GM18507 (cell line): ENCODE data around the gene PDXDC1.
A peak's percentile ranks its signal among the peaks of the same experiment; 100 is the strongest.
"Not testable (repeated sequence)": the region's sequence is repeated elsewhere in the genome, so short reads cannot be mapped to it uniquely, and the experiment has no call there.

ENCODE experiments used
- DNase-seq: peaks from one replicate; pipeline ENCODE4 v3.0.0; 2011; ENCODE audit warnings: low read depth; ENCODE audit not compliant: insufficient read length; ENCODE audit errors: extremely low spot score
- FAIRE-seq: peaks from 2 replicates; lab custom pipeline; 2011; peaks lifted over from hg19 to GRCh38; lab: Jason Lieb, UNC

PDXDC1 gene

DNA sequence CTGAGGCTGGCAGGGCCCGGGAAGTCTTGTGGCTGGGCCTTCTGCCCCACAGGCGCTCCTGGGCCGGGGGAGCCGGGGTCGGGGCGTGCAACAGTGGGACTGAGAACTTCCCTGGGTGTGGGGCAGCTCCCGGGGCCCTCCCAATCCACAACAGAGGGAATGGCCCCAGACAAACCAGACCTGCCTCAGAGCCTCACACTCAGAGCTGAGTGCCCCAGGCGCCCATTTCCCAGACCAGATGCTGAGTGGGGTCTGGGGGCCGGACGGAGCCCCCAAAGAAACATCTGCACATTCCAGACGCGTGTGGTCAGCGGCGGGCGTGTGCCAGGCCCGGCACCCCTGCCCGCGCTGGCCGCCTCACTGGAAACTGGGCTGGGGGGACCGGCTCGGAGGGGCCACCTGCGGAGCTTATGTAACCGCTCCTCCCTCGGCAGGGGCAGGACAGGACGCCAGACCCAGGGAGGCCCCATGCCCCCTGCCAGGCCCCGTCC, 168.8 kb downstream of the PDXDC1 start:
- not testable (repeated sequence) for DNase-seq, FAIRE-seq

DNA sequence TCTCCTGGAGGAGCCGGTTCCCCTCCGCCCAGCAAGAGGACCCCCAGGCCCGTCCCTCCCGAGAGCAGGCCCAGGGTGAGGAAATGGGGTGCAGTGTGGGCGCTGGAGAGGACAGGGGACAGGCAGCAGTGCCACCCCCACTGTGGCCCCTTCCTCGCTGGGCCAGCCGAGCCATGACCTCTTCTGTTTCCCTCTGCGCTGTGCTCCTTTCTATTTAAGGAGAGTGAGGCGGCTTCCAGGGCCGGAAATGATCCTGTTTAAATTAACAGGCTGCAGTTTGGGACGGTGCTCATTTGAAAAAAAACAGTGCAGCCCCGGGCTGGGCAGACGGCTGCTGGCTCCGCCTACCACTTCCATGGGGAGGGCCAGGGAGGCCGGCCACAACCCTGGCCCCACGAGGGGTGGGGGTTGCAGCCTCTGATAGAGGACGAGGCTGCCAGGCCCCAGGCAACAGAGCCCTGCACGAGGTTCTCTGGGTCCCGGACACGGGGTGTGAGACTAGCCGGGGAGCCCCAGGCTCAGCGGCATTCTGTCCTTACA, 169.3 kb downstream of the PDXDC1 start:
- not testable (repeated sequence) for DNase-seq, FAIRE-seq

DNA sequence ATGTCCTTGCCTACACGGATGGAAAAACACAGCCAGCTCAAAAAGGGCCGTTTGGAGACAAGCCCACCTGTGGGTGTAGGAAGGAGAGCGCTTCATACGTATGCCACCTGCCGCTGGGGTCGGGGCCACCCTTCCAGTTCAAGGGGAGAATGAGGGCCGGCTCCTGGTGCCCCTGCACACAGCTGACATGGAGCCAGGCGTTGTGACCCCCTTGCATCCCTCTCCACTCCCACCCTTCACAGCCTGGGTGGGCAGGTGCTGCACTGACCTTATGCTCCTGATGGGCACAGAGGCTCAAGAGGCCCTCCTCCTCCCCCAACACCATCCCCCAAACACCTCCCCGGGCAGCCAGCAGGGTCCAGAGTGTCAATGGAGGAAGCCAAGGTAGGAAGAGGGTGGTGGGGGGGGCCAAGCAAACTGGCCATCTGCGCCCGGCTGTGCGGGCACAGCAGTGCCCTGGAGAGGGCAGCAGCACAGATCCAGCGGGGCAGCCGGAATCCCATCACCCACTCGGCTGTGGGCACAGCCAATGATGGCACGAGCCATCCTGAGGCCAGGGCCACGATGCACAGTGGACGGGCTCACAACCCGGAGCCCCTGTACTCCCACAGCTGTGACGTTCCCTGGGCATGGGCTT, 170.1 kb downstream of the PDXDC1 start:
- FAIRE-seq, DNase-seq: not testable (repeated sequence)

DNA sequence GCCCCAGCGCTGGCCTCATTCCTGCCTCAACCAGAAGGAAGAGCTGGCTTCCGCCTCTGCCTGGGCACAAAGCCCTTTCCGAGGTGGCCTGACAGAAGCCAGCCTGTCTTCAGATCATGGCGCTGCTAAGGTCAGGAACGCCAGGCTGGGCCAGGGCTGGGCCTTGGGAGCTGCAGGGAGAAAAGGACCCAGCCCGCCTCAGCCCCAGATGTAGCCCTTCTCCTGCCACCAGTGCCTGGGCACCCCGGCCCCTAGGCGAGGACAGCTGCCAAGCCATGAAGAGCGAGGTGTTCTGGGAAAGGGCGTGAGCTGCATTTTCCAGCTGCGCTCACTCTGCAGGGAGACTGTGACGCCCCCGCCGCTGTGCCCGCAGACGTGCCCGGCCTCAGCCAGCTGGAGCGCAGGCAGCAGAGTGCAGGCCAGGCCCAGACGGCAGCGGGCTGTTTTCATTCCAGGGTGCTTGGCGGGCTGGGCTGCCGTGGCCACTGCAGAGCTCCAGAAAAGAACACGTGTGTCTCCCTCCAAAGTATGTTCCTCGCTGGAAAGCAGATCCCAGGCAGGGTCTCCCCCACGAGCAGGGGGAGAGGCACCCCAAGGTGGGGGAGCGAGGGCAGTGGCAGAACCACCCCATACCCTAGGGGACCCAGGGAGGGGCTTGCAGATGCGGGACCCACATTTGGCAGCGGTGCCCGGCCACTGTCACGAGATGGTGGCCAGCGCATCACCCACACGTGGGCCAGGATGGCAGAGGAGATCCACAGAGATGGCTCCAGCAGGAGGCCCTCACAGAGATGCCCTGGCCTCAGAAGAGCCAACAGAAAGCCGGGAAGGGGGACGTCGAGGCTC, 170.8 kb downstream of the PDXDC1 start:
- not testable (repeated sequence) for FAIRE-seq, DNase-seq

DNA sequence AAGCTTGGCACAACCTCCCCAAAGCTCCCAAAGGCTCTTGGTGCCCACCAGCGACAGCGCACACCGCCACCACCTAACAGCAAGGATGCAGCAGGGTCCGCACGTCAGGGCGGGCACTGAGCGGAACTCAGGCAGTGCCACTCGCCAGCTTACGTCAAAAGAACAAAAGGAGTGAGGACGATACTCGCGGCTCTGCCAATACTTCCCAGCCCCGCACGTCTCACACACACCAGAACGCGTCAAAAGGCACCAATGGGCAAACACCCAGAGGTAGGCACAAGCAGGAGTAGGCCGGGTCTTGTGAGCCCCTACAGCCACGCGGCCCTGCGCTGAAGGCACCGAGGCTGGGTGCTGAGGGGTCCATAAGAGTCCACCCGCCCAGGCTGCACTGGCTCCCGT, 171.4 kb downstream of the PDXDC1 start:
- FAIRE-seq, DNase-seq: not testable (repeated sequence)

DNA sequence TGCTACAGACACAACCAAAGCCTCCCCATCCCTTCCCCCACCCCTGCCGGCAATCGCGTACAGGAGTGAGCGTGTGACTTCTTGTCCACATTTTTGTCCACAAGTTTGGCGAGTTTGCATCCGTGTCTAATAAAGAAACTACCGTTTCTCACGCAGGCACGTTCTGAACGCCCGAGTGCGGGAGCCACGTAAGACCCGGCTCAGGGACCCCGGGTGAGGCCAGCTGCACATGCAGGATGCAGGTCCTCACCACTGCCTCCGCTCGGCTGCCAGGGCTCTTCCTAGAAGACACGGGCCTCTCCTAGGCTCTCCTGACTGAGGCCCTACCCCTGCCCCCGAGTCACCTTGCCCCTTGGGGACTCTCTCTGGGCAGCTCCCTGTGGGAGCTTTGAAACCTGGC, 174.0 kb downstream of the PDXDC1 start:
- FAIRE-seq, DNase-seq: not testable (repeated sequence)

DNA sequence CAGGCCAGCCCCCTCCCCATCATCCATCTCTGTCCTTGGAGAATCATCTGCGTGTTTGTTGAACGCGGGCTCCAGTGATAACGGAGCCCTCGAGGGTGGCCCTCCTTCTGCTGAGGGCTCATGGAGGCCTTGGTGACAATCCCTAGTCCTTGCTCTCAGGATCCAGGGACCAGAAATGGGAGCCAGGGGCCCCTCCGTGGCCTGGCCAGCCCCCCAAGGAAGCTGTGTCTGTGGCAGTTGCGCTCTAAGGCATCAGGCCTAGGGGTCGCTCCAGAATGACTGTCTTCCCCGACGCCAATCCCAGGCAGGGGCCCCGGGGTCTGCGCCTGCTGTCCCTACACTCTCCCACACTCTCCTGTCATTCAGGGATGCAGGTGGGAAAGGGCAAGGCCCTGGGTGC, 174.4 kb downstream of the PDXDC1 start:
- not testable (repeated sequence) for FAIRE-seq, DNase-seq

DNA sequence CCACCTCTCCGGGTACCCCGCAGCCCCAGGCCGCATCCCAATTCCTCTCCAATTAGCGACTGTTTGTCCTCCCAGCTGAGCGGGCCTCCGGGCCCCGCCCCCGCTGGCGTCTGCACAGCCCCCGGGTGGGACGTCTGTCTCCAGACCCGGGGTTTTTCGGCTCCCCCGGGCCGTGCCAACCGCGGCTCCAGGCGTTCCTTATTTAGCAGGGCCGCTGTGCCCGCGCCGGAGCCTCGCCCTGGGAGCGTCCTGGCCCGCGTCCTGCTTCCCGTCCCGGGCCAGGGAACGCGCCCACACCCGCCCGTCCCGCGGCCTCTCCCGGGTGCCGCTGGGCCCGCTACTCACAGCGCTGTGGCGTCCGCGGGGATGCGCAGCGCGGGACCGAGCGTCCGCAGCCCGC, 179.2 kb downstream of the PDXDC1 start:
- FAIRE-seq, DNase-seq: not testable (repeated sequence)

DNA sequence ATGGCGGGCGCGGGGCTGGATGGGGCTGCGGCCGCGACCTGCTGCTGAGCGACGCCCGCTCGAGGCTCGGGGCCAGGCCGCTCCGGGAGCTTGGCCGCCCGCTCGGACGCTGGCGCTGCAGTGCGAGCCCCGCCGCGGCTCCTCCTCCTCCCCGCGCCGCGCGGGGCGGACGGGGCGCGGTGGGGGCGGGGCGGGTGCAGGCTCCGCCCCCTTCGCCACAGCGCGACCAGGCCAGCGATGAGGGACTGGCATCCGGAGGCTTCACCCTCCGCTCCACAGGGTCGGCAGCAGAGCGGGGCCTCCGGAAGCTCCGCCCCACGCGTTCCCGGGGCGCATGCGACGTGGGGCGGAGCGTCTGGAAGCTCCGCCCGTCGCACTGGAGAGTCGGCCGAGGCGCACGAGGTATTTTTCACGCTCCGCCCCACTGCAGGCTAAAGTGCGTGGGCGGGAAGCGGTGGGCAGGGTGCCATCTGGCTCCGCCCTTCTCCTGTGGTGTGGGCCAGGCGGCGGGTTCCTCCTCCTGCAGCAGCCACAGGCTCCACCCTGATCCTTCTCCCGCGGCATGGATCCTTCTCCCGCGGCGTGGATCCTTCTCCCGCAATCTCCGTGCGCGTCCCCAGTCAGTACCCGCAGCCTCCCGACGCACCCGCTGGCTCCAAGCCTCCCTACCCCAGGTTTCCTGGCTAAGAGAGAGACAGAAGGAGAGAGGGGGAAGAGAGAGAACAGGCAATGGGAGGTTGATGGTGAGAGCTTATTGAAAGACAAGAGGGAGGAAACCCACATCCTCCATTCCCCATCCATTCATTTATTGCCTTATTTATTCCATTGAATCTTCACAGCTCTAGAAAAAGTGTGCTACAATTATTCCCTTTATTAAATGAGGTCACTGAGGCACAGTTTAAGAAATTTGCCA, 180.1 kb downstream of the PDXDC1 start:
- FAIRE-seq (peak; percentile 66), DNase-seq (peak; percentile 75)

DNA sequence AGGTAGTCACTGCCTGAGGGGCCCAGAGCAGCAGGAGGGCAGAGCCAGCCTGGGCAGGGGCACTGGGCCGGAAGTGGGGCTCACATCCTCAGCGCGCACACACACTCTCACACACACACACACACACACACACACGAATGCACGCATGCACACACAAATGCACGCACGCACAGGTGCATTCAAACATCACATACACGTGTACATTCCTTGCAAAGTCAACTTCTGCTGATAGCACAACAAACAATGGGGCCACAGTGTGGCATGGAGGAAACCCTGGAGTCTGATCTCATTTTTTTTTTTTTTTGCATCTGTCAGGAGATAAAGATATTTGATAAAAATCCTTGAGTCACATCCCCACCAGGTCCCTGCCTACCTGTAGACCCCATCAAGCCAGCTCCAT, 182.8 kb downstream of the PDXDC1 start:
- DNase-seq, FAIRE-seq: not testable (repeated sequence)

DNA sequence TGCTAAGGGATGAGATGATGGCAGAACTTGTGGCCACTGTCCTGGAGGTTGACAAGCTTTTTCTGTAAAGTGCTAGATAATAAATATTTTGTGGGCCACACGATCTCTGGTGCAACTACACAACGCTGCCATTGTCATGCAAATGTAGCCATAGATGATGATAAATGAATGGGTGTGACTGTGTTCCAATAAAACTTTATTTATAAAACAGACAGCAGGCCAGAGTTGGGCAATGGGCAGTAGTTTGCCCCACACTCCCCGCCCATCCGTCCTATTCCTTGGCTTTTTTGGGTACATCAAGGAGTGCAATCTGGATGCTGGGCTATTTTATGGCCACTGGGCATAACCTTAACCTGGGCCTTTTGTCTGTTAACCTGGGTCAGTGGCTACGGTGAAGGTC, 184.8 kb downstream of the PDXDC1 start:
- not testable (repeated sequence) for FAIRE-seq, DNase-seq

DNA sequence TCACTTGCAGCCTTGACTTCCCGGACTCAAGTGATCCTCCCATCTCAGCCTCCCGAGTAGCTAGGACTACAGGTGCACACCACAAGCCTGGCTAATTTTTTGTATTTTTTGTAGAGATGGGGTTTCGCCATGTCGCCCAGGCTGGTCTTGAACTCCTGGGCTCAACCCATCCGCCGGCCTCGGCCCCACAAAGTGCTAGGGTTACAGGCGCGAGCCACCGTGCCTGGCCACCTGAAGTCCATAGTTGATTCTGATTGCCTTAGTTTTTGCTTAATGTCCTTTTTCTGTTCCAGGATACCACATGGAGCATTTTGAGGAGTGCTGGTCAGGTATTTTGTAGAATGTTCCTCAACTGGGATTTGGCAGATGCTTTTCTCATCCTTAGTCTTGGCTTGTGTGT, 185.7 kb downstream of the PDXDC1 start:
- FAIRE-seq, DNase-seq: not testable (repeated sequence)

DNA sequence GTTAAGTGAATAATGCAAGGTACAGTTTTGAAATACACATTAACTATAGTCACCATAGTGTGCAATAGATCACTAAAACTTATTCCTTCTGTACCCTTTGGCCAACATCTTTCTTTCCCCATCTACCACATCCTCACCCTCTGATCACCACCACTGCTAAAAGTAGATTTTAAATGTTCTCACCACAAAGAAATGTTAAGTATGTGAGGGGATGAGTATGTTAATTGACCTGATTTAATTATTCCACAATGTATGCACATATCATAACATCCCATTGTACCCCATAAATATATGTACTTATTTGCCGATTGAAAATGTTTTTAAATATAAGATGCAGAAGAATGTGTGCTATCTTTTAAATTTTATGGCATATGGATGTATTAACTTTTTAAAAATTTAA, 188.2 kb downstream of the PDXDC1 start:
- DNase-seq, FAIRE-seq: not testable (repeated sequence)

DNA sequence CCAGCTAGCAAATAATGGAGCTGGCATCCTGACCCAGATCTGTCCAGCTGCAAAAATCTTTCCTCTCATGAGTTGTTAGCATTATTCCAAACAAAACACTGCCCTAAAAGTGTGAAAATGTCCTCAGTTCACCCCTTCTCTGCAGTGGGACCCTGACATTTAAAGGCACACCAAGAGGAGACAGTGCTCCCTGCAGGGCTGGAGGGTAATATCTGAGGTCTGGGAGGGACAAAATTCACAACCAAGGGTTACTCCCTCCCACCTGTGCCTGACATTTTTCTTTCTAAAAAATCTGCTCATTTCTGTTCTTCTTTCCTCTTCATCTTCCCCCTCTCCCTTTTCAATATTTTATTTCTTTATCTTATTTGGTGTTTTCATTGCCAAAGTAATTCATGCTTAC, 191.4 kb downstream of the PDXDC1 start:
- not testable (repeated sequence) for DNase-seq, FAIRE-seq

DNA sequence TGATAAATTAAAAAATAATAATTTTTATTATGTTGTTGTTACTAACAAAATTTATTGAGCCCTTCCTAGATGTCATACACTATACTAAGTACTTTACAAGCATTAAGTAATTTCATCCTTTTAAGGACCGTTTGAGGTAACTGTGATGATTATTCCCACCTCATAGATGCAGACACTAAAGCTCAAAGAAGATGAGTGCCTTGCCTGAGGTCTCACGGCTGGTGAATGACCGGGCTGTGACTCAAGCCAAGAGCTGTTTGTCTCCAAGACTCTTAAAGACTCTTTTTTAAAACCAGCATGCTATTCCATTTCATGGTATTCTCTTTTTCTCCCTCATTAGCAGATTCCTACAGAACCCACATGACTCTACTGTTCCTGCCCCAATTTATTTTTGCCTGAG, 193.5 kb downstream of the PDXDC1 start:
- FAIRE-seq = not testable (repeated sequence)

DNA sequence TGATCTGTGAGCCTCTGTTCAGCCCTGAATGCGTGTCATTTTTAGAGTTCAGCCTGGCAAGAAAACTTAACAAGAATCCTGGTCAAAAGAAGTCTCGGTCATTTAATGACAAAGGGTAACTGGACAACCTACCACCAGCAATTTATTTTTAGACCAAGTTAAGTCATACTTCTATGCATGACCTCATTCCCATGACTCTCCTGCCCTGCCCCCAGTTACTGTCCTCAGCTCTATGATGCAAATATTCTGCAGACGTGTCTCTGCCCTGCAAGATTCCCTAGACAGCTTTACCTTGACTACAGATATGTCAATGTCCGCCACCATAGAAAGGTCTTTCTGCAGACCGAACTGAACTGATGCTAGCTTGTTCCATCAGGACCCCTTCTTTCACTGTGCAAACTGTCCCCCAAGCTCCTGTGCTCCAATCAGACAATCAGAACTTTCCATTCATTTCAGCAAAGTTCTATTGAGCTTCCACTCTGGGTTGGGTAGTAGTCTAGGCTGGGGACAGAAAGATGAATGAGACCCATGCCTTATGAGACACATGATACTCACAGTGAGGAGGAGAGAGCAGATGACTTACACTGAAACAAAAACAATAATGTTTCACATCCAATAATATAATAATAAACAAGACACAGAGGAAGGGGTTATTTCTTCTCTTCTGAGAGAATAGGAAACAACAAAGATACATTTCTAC, 194.3 kb downstream of the PDXDC1 start:
- not testable (repeated sequence) for DNase-seq, FAIRE-seq

More for the DNA sequence above, 193.5 kb downstream of the PDXDC1 start:
- DNase-seq = not testable (repeated sequence)

DNA sequence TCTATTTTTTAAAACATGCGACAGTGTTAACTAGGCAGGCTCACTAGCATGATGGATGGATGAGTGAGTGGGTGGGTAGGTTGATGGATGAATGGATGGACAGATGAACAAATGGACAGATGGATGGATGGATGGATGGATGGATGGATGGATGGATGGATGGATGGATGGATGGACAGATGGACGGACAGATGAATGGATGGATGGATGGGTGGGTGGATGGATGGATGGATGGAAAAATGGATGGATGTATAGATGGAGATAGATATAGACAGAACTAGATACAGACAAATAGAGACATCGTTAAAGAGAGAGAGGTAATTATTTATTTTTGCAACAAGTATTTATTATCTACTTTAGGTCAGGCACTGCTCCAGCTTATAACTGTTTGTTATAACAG, 205.1 kb downstream of the PDXDC1 start:
- FAIRE-seq, DNase-seq: not testable (repeated sequence)

DNA sequence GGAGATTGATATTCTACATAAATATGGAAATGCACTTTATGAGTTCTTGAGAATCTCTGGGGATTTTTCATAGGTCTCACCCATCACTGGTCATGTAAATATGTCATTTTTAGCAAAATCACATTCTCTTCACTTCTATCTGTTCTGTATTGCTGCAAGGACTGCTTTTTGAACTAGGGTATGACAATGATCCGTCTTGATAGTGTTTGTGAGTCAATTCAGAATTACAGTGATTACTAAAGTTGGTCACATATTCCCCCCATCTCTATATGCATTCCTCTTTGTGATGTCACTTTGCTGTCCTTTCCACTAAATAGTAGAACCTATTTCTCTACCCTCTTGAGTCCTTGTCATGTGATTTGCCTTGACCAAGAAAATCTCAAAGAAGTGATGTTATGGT, 206.1 kb downstream of the PDXDC1 start:
- not testable (repeated sequence) for FAIRE-seq, DNase-seq
